Measurements from ENCODE around the gene PEAK3. TPM values are rescaled to one million over a fixed set of nuclear protein-coding genes. Genes with fewer than 3 reads are reported as not detected.

PEAK3 gene
- total and polyA plus RNA-seq, 4 donors, result 0.11 to 0.20 (median 0.16) TPM; not detected in 1

DNA sequence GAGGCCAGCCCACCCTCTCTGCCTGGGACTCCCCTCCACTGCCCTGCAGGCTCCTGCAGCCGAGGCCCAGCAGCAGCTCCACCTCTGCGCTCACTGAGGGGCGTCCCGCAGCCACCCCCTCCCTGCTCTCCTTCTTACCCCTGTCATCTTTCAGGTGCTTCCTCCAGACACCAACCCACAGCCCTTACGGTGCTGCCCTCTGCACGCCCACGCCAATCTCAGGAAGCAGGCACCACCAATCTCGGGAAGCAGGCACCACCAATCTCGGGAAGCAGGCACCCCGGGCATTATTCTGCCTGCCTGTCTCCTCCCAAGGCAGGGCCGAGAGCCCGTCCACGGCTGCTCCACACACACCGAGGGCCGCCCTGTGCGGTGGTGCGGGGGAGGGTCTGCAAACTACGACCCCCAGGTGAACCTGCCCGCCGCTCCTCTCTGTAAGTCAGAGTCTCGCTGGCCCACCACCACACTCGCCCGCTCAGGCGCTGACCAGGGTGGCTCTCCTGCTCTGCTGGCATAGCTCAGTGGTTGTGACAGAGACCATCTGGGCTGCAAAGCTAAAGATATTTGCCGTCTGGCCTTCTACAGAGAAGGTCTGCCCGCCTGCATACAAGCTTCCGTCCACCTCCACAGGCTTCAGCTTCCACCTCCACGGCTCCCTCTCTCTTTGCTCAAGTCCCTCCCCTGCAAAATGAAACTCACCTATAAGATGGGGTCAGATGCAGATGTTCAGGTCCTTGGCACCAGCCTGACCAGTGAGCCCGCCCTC lies 43.5 kb upstream of the PEAK3 start:
- WGBS (ENCODE audit: insufficient coverage), result 90% methylated on average over 27 of the region's 29 CpGs
- H3K27ac ChIP-seq (ENCODE audit: low read depth, low read length), result no peak overlapping the region

DNA sequence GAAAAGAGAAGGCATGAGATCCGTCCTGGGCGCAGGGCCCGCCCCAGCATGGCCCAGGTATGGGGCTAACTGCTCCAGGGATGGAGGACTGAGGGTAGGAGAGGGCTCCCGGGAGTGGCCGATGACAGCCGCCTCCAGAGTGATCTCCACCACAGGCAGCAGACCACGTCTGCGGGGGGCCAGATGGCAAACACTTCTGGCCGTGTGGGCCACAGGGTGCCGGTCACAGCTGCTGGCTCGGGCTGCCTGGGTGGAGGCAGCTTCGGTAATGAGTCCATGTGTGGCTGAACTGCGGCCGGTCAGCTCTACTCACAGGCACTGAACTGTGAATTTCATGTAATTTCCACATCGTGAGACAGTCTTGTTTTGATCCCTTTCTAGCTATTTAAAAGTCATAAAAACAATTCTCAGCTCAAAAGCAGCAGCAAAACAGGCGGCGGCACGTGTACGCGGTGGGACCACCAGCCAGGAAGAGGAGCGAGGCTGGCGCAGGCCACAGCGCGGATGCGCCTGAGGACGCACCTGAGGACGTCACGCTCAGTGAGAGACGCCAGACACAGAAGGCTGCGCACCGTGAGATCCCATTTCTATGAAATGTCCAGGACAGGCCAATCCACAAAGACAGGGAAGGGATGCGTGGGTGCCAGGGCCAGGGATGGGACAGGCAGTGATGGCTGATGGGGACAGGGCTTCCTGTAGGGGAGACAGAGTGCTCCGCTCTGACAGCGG lies 42.4 kb upstream of the PEAK3 start:
- Histone ChIP-seq H3K4me3 (ENCODE audit: low read depth, low read length) (no peak overlapping the region), H3K4me1 (ENCODE audit: control insufficient read depth, insufficient read depth, low read length) (peaks cover 36% of the 10 kb centered on the region), H3K9me3 (ENCODE audit: control insufficient read depth, insufficient read depth, low read length) (no peaks in the 10 kb centered on the region), H3K36me3 (ENCODE audit: control insufficient read depth, insufficient read depth, low read length) (peaks cover 72% of the 10 kb centered on the region), H3K27ac (ENCODE audit: low read depth, low read length) (no peak overlapping the region), H3K27me3 (ENCODE audit: control insufficient read depth, insufficient read depth, low read length) (no peaks in the 10 kb centered on the region)
- DNase-seq (ENCODE audit: low read depth in 4 of 6, low spot score in 6 of 6), result no peak
- 79% methylated on average over 34 of the region's 34 CpGs for WGBS (ENCODE audit: insufficient coverage)

More for the DNA sequence above, 43.5 kb upstream of the PEAK3 start:
- no peak overlapping the region for H3K4me3 ChIP-seq (ENCODE audit: low read depth, low read length)
- peaks cover 47% of the 10 kb centered on the region for H3K4me1 ChIP-seq (ENCODE audit: control insufficient read depth, insufficient read depth, low read length)
- DNase-seq (ENCODE audit: low read depth in 4 of 6, low spot score in 6 of 6), result no peak
- no peaks in the 10 kb centered on the region for H3K9me3 ChIP-seq (ENCODE audit: control insufficient read depth, insufficient read depth, low read length)
- peaks cover 64% of the 10 kb centered on the region for H3K36me3 ChIP-seq (ENCODE audit: control insufficient read depth, insufficient read depth, low read length)
- no peaks in the 10 kb centered on the region for H3K27me3 ChIP-seq (ENCODE audit: control insufficient read depth, insufficient read depth, low read length)

DNA sequence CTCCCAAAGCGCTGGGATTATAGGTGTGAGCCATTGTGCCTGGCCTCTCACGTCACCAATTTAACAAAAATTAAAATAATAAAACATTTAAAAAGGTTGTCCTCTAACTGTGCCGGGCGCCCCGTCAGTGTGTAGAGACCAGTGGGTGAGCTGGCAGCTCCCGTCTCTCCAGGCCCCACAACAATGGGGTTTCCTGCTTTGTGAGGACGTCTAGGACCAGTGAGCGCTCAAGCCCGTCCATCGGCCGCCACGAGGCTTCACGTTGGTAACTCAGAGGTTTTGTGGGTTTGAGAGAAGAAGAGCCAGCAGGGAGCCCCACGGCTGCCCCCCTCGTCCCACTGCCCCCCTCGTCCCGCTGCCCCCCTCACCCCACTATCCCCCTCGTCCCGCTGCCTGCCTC lies 41.7 kb upstream of the PEAK3 start:
- H3K27ac ChIP-seq (ENCODE audit: low read depth, low read length), result no peak overlapping the region
- DNase-seq (ENCODE audit: low read depth in 4 of 6, low spot score in 6 of 6), result no peak
- no peaks in the 10 kb centered on the region for H3K9me3 ChIP-seq (ENCODE audit: control insufficient read depth, insufficient read depth, low read length)
- H3K27me3 ChIP-seq (ENCODE audit: control insufficient read depth, insufficient read depth, low read length), result no peaks in the 10 kb centered on the region
- no peak overlapping the region for H3K4me3 ChIP-seq (ENCODE audit: low read depth, low read length)
- 100% methylated on average over 4 of the region's 19 CpGs for WGBS (ENCODE audit: insufficient coverage)
- H3K36me3 ChIP-seq (ENCODE audit: control insufficient read depth, insufficient read depth, low read length), result peaks cover 76% of the 10 kb centered on the region
- H3K4me1 ChIP-seq (ENCODE audit: control insufficient read depth, insufficient read depth, low read length), result peaks cover 30% of the 10 kb centered on the region

DNA sequence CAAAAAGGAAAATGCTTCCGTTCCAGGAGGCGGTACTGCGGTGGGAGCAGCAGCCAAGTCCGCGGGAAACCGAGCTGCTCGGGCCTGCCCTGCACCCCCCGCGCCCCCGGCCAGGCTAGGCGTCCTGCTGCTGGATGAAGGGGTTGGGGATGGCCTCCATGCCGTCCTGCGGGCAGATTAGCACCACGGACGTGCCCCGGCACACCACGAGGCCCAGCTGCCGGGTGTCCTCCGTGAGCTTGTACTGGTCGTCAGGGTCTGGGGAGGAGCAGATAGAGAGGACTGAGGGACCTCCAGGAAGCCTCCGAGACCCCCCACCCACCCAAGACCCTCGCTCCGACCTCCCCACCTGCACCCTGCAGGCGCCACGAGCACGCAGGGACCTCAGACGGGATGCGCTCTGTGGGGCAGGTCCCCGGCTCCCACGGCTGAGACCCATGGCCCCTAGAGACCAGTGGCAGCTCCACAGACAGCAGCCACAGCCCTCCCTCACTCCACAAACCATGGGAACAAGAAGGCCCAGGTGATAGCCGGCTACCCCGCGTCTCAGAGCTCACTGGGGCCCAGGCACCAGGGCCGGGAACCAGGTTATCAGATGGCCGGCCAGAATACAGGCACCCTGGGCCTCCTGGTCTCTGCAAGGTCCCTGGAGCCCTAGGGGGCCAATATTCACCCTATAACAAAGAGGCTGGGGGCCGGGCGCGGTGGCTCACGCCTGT lies 39.7 kb upstream of the PEAK3 start:
- H3K27me3 ChIP-seq (ENCODE audit: control insufficient read depth, insufficient read depth, low read length), result no peaks in the 10 kb centered on the region
- DNase-seq (ENCODE audit: low read depth in 4 of 6, low spot score in 6 of 6), result no peak
- peaks cover 78% of the 10 kb centered on the region for H3K36me3 ChIP-seq (ENCODE audit: control insufficient read depth, insufficient read depth, low read length)
- 90% methylated on average over 28 of the region's 39 CpGs for WGBS (ENCODE audit: insufficient coverage)
- H3K4me1 ChIP-seq (ENCODE audit: control insufficient read depth, insufficient read depth, low read length), result peaks cover 17% of the 10 kb centered on the region
- H3K9me3 ChIP-seq (ENCODE audit: control insufficient read depth, insufficient read depth, low read length), result no peaks in the 10 kb centered on the region
- no peak overlapping the region for H3K4me3 ChIP-seq (ENCODE audit: low read depth, low read length)
- no peak overlapping the region for H3K27ac ChIP-seq (ENCODE audit: low read depth, low read length)

DNA sequence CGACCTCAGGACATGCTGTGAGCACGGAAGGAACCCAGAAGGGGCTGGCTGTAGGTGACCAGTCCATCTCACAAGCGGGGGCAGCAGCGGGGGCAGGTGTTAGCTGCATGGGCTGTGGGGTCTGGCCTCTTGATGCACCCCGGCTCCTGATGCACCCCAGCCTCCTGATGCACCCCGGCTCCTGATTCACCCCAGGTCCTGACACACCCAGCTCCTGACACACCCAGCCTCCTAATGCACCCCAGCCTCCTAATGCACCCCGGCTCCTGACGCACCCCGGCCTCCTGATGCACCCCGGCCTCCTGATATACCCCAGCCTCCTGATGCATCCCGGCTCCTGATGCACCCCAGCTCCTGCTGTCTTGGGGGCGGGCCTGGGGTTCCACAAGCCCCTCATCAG lies 39.0 kb upstream of the PEAK3 start:
- H3K36me3 ChIP-seq (ENCODE audit: control insufficient read depth, insufficient read depth, low read length), result peaks cover 72% of the 10 kb centered on the region
- 90% methylated on average over 11 of the region's 12 CpGs for WGBS (ENCODE audit: insufficient coverage)
- peaks cover 18% of the 10 kb centered on the region for H3K4me1 ChIP-seq (ENCODE audit: control insufficient read depth, insufficient read depth, low read length)
- H3K9me3 ChIP-seq (ENCODE audit: control insufficient read depth, insufficient read depth, low read length), result no peaks in the 10 kb centered on the region
- DNase-seq (ENCODE audit: low read depth in 4 of 6, low spot score in 6 of 6), result no peak
- H3K4me3 ChIP-seq (ENCODE audit: low read depth, low read length), result no peak overlapping the region
- H3K27ac ChIP-seq (ENCODE audit: low read depth, low read length), result no peak overlapping the region
- H3K27me3 ChIP-seq (ENCODE audit: control insufficient read depth, insufficient read depth, low read length), result no peaks in the 10 kb centered on the region

DNA sequence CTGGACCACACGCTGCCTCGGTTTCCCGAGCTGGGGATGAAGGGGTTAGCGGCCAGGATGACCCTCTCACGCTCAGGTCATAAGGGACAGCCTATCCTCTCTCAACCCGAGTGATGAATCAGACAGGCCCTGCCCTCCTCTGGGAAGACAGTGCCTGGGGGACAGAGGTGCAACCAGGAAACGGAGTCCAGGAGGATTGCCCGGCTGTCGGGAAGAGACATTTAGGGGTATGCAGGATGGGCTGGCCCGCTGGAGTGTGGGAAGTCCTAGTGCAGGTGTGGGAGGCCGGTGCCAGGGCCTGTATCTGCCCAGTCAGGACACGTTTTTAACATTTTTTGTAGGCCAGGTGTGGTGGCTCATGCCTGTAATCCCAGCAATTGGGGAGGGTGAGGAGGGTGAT lies 38.1 kb upstream of the PEAK3 start:
- peaks cover 63% of the 10 kb centered on the region for H3K36me3 ChIP-seq (ENCODE audit: control insufficient read depth, insufficient read depth, low read length)
- no peaks in the 10 kb centered on the region for H3K9me3 ChIP-seq (ENCODE audit: control insufficient read depth, insufficient read depth, low read length)
- no peak overlapping the region for H3K4me3 ChIP-seq (ENCODE audit: low read depth, low read length)
- DNase-seq (ENCODE audit: low read depth in 4 of 6, low spot score in 6 of 6), result no peak
- no peak overlapping the region for H3K27ac ChIP-seq (ENCODE audit: low read depth, low read length)
- WGBS (ENCODE audit: insufficient coverage), result 75% methylated on average over 12 of the region's 12 CpGs
- peaks cover 16% of the 10 kb centered on the region for H3K4me1 ChIP-seq (ENCODE audit: control insufficient read depth, insufficient read depth, low read length)
- H3K27me3 ChIP-seq (ENCODE audit: control insufficient read depth, insufficient read depth, low read length), result no peaks in the 10 kb centered on the region

DNA sequence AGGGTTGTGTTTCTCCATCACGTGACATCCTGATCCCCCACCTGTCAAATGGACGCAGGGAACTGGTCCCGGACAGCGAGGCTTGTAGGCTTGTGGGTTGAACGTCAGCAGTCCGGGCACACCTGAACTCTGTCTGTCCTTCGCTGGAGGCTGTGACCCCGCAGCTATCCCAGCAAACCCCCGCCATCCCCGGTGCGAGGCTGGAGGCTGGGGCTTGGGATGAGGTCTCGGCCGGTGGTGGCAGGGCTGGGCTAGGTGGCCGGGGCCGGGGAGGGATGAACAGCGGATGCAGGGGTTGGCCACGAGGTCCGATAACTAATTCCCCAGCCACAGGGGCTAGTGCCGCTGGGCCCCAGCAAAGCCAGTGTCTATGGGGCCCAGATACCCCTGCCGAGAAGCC lies 37.6 kb upstream of the PEAK3 start:
- Histone ChIP-seq H3K27me3 (ENCODE audit: control insufficient read depth, insufficient read depth, low read length) (no peaks in the 10 kb centered on the region), H3K36me3 (ENCODE audit: control insufficient read depth, insufficient read depth, low read length) (peaks cover 59% of the 10 kb centered on the region), H3K4me3 (ENCODE audit: low read depth, low read length) (no peak overlapping the region), H3K27ac (ENCODE audit: low read depth, low read length) (no peak overlapping the region), H3K9me3 (ENCODE audit: control insufficient read depth, insufficient read depth, low read length) (no peaks in the 10 kb centered on the region), H3K4me1 (ENCODE audit: control insufficient read depth, insufficient read depth, low read length) (peaks cover 11% of the 10 kb centered on the region)
- WGBS (ENCODE audit: insufficient coverage), result 88% methylated on average over 20 of the region's 20 CpGs
- DNase-seq (ENCODE audit: low read depth in 4 of 6, low spot score in 6 of 6), result no peak

DNA sequence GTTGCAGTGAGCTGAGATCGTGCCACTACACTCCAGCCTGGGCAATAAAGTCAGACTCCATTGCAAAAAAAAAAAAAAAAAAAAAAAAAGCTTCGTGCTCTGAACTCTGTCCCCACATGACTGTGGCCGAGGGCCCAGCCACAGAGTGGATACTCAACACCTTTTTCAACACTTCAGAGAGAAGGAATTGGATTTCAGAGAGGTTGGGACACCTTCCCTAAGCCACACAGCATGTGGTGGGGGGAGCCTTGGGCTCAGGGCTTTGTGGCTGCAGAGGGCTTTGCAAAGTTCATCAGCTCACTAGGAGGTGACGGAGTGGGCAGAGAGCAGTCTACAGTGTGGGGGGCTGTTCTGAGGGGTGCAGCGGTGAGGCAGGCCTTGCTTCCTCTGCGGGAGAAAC lies 36.9 kb upstream of the PEAK3 start:
- 92% methylated on average over 4 of the region's 6 CpGs for WGBS (ENCODE audit: insufficient coverage)
- H3K27me3 ChIP-seq (ENCODE audit: control insufficient read depth, insufficient read depth, low read length), result no peaks in the 10 kb centered on the region
- H3K4me1 ChIP-seq (ENCODE audit: control insufficient read depth, insufficient read depth, low read length), result peaks cover 10% of the 10 kb centered on the region
- peaks cover 52% of the 10 kb centered on the region for H3K36me3 ChIP-seq (ENCODE audit: control insufficient read depth, insufficient read depth, low read length)
- no peak for DNase-seq (ENCODE audit: low read depth in 4 of 6, low spot score in 6 of 6)
- no peaks in the 10 kb centered on the region for H3K9me3 ChIP-seq (ENCODE audit: control insufficient read depth, insufficient read depth, low read length)
- H3K27ac ChIP-seq (ENCODE audit: low read depth, low read length), result no peak overlapping the region
- no peak overlapping the region for H3K4me3 ChIP-seq (ENCODE audit: low read depth, low read length)

DNA sequence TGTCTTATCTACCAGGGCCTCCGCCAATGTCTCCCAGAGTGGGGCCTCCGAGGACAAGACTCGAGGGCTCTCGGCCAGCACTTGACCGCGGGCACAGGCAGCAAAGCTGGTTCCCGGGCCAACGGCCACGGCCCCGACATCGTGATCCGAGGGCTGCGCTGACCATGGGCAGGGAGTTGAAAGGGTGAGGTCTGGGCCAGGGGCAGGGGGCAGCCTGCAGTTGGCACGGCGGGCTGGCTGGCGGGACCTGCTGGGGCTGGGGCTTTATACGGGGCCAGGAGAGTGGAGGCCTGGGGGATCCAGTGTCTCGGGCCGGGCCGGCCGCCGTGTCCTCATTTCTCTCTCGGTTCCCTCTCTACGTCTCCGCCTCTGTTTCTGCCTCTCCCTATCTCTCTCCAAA lies 35.8 kb upstream of the PEAK3 start:
- Histone ChIP-seq H3K4me3 (ENCODE audit: low read depth, low read length) (no peak overlapping the region), H3K27ac (ENCODE audit: low read depth, low read length) (no peak overlapping the region), H3K9me3 (ENCODE audit: control insufficient read depth, insufficient read depth, low read length) (no peaks in the 10 kb centered on the region), H3K4me1 (ENCODE audit: control insufficient read depth, insufficient read depth, low read length) (peaks cover 10% of the 10 kb centered on the region), H3K36me3 (ENCODE audit: control insufficient read depth, insufficient read depth, low read length) (peaks cover 41% of the 10 kb centered on the region), H3K27me3 (ENCODE audit: control insufficient read depth, insufficient read depth, low read length) (no peaks in the 10 kb centered on the region)
- DNase-seq (ENCODE audit: low read depth in 4 of 6, low spot score in 6 of 6), result no peak
- 89% methylated on average over 15 of the region's 25 CpGs for WGBS (ENCODE audit: insufficient coverage)

All from spinal cord (tissue), 10 donors.